HT-29 (cell line): ENCODE data around the gene MYO6. TPM values are rescaled to one million over a fixed set of nuclear protein-coding genes. Genes with fewer than 3 reads are reported as not detected.

ENCODE experiments used
- DNase-seq: peaks from one replicate; pipeline ENCODE4 v3.0.0-alpha.2; 2015; ENCODE audit warnings: low spot score
- total RNA-seq: library from RNA; depleted of rRNA; stranded (reverse); fragments of >200 nt; shearing (Covaris generic); gene quantifications from 2 replicates; pipeline ENCODE4 v1.2.3, GENCODE V29; 2014

MYO6 gene
- total RNA-seq, 1 experiment from 2014 or later = 28.8 TPM

DNA sequence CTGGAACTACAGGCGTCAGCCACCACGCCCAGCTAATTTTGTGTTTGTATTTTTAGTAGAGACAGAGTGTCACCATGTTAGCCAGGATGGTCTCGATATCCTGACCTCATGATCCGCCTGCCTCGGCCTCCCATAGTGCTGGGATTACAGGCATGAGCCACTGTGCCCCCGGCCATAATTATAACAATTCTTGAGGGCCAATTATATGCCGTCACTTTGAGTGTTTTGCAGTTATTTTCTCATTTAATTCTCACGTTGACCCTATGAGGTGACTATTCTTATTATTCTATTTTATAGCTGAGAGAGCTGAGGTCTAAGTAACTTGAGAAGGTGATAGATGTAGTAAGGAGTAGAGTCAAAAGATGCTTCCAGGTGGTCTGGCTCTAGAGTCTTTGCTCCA is 13.0 kb downstream of the MYO6 start:
- DNase-seq = no peak

- DNase-seq = no peak
These were observed 17.3 kb downstream of the MYO6 start for GRCh38 chr6:75766387-75766786.

- DNase-seq = no peak
These were observed 21.8 kb downstream of the MYO6 start for GRCh38 chr6:75770844-75771243.

DNA sequence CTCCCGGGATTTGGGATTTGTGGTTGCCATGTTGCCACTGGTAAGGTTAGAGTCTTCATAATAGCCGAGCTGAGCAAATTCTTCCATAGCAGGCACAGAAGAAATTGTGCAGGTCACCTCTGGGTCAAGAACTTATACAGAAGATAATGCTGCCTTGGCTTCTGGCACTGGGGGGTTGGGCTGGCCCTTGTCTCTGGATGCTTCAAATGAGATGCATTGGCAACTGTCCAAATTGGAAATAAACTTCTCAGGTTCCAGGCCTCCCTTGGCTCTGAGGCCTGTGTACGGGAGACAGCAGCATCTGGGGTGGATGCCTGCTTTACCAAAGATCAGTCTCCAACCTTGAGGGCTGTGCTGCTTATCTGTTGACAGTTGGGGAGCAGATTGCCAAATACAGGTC is 26.2 kb downstream of the MYO6 start:
- DNase-seq = no peak

GRCh38 chr6:75776461-75776860 is 27.4 kb downstream of the MYO6 start:
- DNase-seq = no peak

- no peak for DNase-seq
These were observed 29.7 kb downstream of the MYO6 start for GRCh38 chr6:75778757-75779156.

- DNase-seq = no peak
These were observed 37.1 kb downstream of the MYO6 start for GRCh38 chr6:75786152-75786551.

DNA sequence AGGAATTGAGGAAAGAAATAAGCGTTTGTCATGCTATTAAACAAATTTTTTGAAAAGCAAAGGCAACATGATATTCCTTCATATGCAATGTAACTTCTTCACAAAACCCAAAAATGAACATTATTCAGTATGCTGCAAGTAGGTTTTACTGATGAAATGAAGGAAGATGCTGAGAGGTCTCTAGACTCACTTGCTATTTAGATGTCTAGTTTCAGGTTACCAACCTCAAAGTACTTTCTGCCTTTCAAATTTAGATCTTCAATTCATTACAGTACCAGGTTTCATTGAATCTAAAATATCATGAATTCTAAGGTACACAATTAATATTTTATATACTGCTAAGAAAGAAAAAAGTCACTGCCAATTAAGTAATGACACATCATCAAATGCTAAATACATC is 39.9 kb downstream of the MYO6 start:
- no peak for DNase-seq

- no peak for DNase-seq
These were observed 42.8 kb downstream of the MYO6 start for GRCh38 chr6:75791881-75792280.

GRCh38 chr6:75794351-75794846 is 45.4 kb downstream of the MYO6 start:
- no peak for DNase-seq

GRCh38 chr6:75794954-75795739 is 46.1 kb downstream of the MYO6 start:
- DNase-seq = no peak

DNA sequence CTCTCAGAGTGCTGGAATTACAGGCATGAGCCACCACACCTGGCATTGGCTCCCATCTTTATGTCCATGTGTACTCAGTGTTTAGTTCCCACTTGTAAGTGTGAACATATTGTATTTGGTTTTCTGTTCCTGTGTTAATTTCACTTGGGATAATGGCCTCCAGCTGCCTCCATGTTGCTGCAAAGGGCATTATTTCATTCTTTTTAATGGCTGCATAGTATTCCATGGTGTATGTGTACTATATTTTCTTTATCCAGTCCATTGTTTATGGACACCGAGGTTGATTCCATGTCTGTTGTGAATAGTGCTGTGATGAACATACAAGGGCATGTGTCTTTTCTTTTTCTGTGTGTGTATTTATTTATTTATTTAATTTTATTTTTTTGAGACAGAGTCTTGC is 47.7 kb downstream of the MYO6 start:
- DNase-seq = no peak

DNA sequence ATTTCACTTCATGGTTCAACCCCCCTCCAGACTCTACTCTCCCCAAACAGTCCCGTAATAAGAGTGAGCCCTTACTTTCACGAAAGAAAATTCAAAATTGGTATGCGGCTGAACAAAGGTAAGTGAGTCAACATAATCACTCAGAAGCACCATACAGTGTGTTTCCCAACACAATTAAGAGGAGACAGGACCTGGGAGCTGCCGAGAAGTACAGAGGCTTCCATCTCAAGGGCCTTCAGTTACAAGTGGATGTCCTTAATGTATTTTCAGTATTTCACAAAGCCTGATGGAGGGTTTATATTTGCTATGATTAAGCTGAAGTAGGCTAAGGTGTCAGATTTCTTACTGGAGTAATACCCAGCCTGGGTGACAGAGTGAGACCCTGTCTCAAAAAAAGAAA is 51.1 kb downstream of the MYO6 start:
- DNase-seq = no peak

DNA sequence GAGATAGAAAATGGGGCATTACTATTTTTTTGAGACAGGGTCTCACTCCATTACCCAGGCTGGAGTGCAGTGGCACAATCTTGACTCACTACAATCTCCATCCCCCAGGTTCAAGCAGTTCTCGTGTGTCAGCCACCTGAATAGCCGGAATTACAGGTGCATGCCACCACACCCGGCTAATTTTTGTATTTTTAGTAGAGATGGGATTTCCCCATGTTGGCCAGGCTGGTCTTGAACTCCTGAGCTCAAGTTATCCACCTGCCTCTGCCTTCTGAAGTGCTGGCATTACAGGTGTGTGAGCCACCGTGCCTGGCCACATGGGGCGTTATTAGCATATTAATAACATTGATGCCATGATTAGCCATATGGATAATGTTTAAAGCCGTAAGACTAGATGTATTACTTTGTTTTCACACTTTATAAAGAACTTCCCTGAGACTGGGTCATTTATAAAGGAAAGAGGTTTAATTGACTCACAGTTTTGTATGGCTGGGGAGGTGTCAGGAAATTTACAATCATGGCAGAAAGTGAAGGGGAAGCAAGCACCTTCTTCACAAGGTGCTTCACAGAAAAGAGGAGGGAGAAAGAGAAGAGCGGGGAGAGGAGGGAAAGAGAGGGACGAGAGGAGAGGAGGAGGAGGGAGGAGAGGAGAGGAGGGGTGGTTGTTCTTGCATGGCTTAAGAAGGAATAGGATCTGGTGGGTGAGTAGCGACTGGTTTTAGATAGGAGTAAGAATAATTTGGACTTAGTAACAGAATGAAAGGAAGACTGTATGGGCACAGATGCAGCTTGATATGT is 51.9 kb downstream of the MYO6 start:
- no peak for DNase-seq

GRCh38 chr6:75802366-75802765 is 53.3 kb downstream of the MYO6 start:
- no peak for DNase-seq

DNA sequence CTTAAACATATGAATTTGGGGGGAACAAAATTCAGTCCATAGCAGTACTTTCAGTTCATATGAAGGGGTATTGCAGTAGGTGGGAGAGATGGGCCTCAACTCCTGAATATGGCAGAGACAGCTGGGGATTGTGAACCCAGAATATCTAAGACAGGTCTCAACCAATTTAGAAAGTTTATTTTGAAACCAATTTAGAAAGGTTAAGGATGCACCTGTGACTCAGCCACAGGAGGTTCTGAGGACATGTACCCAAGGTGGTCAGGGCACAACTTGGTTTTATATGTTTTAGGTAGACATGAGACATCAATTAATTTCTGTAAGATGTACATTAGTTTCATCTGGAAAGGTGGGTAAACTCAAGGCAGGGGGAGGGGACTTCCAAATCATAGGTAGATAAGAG is 59.5 kb downstream of the MYO6 start:
- DNase-seq = no peak

DNA sequence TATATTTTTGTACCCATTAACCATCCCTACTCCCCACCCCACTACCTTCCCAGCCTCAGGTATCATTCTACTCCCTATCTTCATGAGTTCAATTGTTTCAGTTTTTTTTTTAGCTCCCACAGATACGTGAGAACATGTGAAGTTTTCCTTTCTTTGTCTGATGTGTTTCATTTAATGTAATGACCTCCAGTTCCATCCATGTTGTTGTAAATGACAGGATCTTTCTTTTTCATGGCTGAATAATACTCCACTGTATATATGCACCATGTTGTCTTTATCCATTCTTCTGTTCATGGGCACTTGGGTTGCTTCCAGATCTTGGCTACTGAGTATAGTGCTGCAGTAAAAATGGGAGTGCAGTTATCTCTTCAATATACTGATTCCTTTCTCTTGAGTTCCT is 63.5 kb downstream of the MYO6 start:
- no peak for DNase-seq

GRCh38 chr6:75813476-75814250 is 64.6 kb downstream of the MYO6 start:
- no peak for DNase-seq

DNA sequence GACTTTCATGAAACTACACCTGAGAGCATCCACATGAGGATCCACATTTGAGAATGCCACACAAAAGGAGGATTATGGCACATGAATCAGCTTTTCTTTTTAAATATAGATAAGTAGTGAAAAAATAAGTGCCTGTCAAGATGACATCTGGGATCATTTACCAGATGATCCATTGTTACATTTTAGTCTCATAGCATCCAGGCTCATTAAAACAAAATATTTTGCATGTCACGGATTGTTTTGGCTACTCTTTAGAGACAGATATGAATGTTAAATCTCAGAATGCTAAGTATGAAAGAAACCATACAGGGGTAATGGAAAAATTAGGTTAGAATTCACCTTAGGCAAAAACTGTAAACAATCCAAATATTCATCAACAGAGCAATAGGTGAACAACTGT is 66.7 kb downstream of the MYO6 start:
- no peak for DNase-seq

GRCh38 chr6:75818098-75818855 is 69.2 kb downstream of the MYO6 start:
- no peak for DNase-seq

- DNase-seq = no peak
These were observed 70.9 kb downstream of the MYO6 start for GRCh38 chr6:75819776-75820487.
